HG03135 (cell line): ENCODE results near the gene FKBP3.
A peak's percentile ranks its signal among the peaks of the same experiment; 100 is the strongest.
"Not testable (repeated sequence)": the region's sequence is repeated elsewhere in the genome, so short reads cannot be mapped to it uniquely, and the experiment has no call there.

Source experiments
- ATAC-seq: cut with Tn5 transposase; IDR thresholded peaks from one replicate; pipeline ENCODE4 v1.9.1; 2021; ENCODE audit warnings: mild to moderate bottlenecking, moderate library complexity; ENCODE audit not compliant: unreplicated experiment

Gene FKBP3

DNA sequence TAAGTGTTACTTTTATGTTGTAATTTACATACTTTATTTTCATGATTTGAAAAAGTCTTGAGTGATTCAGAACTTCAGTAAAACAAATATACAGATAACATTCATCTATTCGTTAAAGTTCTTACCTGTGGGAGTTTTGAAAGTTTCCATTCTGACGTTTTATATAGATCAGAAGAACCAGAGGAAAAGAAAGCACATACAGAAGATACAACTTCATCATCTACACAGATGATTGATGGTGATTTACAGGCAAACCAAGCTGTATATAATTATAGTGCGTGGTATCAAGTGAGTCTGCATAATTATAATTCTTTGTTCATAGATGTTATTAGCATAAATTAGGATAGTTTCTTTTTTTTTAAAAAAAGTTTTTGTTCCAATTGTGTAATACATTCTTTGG, 20.0 kb downstream of the FKBP3 start:
- ATAC-seq = no peak

DNA sequence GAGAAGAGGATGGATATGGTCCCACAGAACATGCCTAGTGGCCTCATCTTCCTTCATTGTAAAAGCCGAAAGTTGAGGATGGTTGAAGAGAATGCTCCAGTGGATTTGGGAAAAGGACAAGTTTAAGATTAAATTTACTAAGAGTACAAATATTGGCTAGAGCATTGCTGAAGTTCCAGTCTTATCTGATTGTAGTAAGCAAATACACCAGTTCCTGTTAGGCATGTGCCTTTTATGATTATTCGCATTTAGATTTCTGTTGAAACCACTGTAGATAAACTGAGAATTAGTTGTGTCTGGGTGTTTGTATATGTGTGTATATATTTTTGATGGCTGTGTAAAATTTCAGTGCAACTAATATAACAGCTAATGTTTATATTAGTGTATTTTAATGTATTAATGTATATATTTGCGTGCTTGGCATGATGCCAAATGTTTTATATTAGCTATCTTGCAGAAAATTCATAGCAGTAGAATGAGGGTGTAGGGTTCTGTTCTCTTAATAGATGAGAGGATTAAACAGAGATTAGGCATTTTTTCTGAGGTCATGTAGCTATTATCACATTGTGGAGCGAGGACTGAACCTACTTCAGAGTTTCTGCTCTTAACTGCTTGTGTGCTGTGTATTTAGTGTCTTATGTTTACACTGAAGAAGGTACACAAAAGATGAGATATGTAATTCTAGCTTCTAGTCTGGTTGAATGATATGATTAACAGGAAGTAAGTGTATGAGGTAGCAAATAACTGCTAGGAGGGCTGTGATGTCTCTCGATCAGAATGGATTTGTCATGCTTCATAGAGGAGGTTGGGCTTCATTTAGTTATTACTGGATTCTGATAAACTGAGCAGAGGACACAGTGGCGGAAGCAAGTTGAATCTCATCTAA, 21.1 kb downstream of the FKBP3 start:
- ATAC-seq = no peak

DNA sequence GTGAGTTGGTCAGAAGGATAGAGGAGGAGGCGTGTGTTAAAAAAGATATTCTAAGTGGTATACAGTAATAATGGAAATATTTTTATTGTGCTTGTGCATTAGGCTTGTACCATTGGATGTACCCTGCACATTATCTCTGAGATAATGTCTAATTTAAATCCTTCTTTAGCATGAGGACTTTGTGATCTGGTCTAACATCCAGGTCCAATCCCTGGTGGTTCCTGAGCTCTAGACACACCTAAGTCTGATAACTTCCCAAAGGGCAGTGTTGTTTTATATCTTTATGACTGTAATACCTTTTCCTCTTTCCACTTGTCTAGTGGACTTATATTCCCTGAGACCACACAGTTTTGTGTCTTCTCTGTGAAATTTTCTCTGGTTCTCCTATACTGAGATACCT, 29.7 kb downstream of the FKBP3 start:
- no peak for ATAC-seq

DNA sequence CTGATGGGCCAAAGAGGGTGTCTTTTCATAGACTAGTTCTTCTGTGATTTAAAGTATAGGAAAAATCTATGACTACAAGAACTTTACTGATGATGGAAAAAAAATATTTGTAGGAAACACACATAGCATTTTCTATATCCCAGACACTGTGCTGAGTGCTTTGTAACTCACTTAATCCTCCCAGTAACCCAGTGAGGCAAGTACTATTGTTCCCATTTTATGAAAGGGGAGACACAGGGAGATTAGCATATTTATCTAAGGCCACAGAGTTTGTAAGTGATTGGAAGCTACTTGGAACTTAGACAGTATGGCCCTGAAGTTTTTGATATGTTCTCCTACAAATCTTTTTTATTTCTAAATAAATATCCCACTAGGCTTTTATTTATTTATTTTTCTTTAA, 30.5 kb downstream of the FKBP3 start:
- ATAC-seq = no peak

DNA sequence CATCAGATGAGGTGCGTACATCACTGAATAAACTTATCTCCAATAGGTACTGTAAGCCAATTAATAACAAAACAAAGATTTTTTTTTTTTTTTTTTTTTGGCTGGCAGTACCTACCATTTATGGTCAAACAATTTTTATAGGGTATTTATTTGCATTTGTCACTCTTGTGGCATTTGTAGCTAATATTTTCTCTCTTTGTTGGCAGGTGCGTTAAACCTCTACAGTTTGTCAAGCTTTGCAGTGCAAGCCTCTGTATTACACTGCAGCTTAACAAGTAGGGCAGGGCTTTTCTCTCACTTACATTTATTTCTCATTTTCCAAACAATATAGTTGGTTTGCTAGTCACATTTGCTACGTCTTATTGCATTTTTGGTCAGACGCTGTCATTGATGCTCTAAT, 38.1 kb downstream of the FKBP3 start:
- ATAC-seq = no peak

DNA sequence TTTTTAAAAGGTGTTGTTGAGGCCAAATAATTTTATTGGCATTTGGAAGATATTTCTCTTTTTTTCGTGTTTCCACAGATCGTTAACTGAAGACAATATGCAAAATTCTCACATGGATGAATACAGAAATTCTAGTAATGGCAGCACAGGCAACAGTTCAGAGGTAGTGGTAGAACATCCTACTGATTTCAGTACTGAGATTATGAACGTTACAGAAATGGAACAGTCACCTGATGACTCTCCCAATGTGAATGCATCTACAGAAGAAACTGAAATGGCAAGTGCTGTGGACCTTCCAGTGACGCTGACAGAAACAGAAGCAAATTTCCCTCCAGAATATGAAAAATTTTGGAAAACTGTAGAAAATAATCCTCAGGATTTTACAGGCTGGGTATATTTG, 39.1 kb downstream of the FKBP3 start:
- ATAC-seq = no peak

DNA sequence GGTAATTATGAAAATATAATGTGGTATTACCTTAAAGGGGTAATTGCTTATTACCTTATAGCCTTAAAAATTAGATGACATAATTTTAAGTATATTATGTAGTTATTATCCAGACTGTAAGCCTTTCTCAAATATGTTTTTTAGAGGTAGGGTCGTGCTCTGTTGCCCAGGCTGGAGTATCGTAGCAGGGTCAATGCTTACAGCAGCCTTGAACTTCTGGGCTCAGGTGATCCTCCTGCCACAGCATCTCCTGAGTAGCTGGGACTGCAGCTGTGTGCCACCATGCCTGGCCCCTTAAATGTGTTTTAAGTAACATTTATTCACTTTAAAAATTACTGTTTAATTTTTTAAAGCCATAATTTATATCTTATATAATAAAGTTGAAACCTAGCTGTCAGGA, 40.0 kb downstream of the FKBP3 start:
- no peak for ATAC-seq

DNA sequence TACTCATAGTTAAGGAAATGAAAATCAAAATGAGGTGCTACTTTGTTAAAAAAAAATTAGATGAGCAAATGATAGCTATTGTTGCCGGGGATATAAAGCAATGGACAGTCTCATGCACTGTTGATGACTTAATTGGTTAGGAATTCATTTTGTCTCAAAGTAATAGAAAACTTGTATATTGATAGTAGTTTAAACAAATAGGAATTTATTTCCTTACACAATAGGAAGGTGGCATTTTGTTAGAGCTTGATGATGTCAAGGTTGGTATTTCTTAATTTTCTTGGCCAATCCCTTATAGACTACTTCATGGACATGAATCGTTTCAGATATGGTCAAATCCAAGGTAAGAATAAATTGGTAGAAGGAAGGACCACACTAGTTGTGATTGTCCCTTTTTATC, 42.6 kb downstream of the FKBP3 start:
- no peak for ATAC-seq

DNA sequence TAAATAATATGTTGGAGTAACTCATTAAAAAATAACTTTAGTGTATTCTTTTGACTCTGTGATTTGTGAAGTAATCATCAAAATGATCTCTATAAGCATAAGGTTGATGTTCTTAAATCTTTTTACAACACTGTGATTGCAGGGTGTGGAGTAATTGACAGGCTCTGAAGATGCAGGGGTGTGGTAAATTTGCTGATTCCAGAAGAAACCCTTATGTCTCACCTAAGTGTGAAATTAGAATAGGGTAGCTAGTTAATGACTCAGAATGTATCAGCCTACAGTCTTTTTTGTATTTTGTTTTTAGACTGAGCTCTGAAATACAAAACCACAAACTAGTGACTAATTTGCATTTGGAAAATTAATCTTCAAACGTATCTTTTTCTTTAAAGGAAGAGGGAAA, 44.5 kb downstream of the FKBP3 start:
- peak; percentile 55 for ATAC-seq

DNA sequence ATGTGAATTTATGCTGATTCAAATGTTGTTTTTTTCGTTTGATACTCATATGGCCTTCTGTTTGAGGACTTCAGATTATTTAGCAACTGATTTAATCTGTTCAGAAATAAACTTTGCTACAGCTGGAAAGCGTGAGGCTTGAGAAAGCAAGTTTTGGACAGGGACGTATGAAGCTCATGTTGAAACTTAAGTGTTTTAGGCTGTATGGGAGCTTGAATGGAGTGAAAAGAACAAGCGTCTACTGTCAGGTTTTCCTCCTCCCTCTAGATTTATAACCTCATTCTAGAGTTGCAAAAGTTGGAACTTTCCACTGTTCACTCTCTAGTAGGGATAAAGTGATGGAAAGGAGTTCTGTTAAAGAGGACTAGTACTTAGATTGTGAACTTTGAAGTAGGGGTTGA, 49.3 kb downstream of the FKBP3 start:
- no peak for ATAC-seq

DNA sequence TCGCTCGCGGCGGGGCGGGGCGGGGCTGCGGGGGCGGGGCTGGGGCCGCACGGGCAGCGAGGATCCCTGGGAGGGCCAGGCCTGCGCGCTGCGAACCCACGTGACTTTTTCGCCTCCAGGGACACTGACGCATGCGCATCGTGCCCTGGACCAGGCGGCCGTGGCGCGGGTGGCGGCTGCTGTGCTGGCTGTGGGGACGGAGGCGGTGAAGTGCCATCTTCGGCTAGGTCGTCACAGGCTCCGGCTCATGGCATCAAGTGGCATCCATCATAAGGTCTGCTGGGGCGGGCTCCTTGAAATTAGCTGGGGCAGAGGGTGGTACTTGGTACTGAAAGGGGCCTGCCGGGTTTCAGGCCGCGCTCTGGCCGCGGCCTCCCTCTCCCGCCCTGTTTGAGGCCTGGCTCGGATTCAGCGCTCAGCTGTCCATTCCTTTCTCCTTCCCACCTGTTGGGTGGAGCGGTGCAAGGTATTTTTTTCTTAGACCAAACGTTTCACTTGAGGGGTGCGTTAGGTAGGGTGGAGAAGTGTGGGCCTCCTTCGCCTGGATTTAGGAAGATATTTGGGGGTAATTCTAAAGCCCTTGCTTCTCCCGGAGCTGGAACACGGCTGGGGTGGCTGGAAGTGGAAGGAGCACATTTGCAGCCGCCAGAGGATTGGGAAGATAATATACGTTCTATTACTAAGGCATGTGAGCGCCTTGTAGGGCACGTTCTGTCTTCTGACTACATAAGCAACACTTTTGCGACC, 50.1 kb downstream of the FKBP3 start, which contains the start of gene PRPF39:
PRPF39 (plus strand) TSS at position 141 of the 747 bp plus-strand sequence. CDS start 11,124 bp downstream, outside the sequence.
- ATAC-seq = peak; percentile 95

DNA sequence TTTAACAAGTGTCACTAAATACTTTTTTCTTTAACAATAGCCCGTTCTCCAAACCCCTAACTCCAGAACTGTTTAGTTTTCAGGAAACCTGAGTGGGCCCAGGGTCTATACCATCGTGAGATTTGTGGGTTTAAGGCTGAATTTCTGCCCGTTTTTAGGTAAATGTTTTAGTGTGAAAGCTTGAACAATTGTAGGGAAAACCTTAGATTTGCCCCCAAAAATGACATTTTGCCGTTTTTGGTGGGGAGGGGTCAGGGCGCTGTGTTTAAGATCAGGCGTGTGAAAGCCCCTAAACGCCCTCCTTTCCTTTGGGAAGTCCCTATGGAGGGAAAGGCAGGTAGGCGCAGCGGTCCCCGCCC, 50.7 kb downstream of the FKBP3 start:
- ATAC-seq = no peak

DNA sequence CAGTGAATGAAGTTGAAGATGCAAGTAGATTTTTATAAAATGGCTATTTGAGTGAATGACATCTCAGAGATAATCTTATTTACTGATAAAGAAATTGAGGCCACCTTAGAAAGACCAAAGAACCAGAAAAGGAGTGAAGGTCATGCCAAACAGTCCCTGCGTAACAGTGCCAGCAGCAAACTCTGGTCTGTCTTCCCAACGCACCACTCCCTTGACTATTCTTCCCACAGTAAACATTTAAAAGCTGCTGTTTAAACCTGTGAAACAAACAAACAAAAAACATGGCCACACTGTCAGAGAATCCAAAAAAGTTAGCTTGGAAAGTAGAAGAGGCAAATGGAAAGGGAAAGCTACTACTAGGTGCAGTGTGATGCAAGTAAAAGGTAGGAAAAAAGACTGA, 51.9 kb downstream of the FKBP3 start:
- ATAC-seq = no peak

DNA sequence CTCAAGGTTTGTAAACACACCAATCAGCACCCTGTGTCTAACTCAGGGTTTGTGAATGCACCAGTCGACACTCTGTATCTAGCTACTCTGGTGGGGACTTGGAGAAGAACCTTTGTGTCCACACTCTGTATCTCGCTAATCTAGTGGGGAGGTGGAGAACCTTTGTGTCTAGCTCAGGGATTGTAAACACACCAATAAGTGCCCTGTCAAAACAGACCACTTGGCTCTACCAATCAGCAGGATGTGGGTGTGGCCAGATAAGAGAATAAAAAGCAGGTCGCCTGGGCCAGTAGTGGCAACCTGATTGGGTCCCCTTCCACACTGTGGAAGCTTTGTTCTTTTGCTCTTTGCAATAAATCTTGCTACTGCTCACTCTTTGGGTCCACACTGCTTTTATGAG, 53.2 kb downstream of the FKBP3 start:
- ATAC-seq = not testable (repeated sequence)

DNA sequence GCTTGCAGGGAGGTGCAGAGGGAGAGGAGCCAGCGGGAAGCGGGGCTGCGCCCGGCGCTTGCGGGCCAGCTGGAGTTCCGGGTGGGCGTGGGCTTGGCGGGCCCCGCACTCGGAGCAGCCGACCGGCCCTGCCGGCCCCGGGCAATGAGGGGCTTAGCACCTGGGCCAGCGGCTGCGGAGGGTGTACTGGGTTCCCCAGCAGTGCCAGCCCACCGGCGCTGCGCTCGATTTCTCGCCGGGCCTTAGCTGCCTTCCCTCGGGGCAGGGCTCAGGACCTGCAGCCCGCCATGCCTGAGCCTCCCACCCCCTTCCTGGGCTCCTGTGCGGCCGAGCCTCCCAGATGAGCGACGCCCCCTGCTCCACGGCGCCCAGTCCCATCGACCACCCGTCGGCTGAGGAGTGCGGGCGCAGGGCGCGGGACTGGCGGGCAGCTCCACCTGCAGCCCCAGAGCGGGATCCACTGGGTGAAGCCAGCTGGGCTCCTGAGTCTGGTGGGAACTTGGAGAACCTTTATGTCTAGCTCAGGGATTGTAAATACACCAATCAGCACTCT, 53.8 kb downstream of the FKBP3 start:
- ATAC-seq = not testable (repeated sequence)

DNA sequence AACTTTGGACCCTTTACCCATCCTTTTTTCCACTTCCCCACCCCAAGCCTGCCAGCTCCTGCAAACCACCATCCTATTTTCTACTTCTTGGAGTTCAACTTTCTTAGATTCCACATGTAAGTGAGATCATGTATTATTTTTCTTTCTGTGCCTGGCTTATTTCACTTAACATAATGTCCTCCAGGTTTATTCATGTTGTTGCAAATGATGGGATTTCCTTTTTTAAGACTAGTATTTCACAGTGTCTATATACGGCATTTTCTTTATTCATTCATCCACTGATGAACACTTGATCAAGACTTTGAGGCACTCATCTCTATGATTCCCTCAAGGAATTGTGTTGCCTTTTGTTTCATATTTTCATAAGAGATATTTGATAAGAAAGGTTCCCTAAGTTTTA, 56.0 kb downstream of the FKBP3 start:
- ATAC-seq = no peak

DNA sequence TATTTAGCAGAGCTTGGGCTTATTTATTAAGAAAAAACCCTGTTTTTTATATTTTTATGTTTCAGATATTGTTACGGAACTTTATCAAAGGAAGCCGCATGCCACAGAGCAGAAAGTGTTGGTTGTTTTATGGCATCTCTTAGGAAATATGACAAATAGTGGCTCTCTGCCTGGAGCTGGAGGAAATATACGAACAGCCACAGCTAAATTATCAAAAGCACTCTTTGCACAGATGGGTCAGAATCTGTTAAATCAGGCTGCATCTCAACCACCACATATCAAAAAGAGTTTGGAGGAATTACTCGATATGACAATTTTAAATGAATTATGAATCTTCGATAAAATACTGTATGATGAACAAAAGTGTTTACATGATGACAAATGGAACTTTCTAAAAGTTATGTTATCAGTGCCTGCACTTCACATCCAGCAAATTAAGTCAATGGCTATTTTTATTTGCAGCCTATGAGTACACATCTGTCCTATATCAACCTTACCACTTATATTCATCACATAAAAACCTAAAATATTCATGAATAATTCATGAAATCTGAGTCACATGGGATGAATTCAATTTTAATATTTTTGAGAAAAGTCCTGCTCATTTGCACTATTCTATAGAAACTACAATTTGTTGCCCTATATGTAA, 60.9 kb downstream of the FKBP3 start:
- no peak for ATAC-seq

DNA sequence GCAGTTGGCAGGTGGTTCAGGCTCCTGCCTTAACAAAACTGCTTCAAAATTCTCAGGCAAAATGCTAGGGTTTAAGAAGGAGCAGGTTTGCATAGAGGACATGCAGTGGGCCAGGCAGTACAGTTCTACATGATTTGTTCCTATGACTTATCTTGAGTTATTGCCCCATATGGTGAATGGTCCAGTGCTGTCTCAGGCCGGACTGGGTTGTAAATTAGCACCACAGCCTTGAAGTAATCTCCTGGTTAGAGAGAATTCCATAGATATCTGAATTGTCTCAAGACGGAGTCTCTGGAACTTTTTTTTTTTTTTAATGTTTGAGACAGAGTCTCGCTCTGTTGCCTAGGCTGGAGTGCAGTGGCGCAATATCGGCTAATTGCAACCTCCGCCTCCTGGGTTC, 62.2 kb downstream of the FKBP3 start:
- no peak for ATAC-seq

DNA sequence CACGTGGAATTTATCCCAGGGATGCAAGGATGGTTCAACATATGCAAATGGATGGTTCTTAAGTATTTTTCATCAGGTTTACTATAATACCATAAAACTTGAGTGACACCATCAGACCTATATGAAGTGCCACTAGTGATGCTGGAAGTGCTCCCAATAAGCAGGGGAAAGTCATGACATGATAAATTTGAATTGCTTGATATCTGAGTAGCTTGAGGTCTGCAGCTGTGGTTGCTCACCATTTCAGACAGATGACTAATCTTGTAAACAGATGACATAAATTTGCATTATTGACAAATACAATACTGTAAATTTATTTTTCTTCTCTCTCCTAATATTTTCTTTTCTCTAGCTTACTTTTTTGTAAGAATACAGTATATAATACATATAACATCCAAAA, 64.1 kb downstream of the FKBP3 start:
- no peak for ATAC-seq

DNA sequence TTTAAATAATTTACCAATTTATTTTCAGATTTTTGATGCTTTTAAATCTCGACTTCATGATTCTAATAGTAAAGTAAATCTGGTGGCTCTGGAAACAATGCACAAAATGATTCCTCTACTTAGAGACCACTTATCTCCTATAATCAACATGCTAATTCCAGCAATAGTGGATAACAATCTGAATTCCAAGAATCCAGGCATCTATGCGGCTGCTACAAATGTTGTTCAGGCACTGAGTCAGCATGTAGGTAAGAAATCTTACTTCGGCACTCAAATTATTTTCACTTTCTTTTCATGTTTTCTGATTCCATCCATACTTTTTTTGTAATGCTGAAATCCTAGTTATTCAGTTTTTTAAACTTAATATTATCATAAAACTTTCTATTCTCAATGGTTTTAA, 65.9 kb downstream of the FKBP3 start:
- no peak for ATAC-seq

DNA sequence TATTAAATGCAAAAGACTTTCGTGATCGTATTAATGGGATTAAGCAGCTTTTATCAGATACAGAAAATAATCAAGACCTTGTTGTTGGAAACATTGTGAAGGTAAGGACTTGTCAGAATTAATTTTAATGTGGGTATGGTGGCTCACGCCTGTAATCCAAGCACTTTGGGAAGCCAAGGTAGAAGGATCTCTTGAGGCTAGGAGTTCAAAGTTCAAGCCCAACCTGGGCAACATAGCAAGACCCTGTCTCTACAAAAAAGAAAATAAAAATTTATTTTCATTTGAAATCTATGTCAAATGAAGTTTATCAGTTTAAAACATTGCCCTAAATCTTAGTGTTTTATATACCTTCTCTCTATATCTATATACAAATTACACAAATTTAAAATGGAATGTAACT, 67.6 kb downstream of the FKBP3 start:
- no peak for ATAC-seq
